GM10266 (cell line): ENCODE results near the gene PNCK.

Experiments
- DNase-seq: peaks from one replicate; pipeline ENCODE4 v3.0.0; 2012; ENCODE audit errors: extremely low spot score
- CTCF ChIP-seq: IDR thresholded peaks from 2 replicates; pipeline ENCODE4 v1.5.1; 2012; ENCODE audit warnings: mild to moderate bottlenecking, low read depth; ENCODE audit not compliant: control insufficient read depth, insufficient read depth; ENCODE audit errors: missing control alignments

Gene PNCK

GRCh38 chrX:153628665-153629064, 44.9 kb downstream of the PNCK start:
- no peak for TF ChIP-seq CTCF
- no peak for DNase-seq

- DNase-seq = no peak
- TF ChIP-seq CTCF = no peak
Observed at GRCh38 chrX:153628129-153628528, 45.5 kb downstream of the PNCK start.

- no peak for DNase-seq
- no peak for TF ChIP-seq CTCF
Observed at GRCh38 chrX:153627675-153628111, 45.9 kb downstream of the PNCK start.

GRCh38 chrX:153626863-153627674, 46.5 kb downstream of the PNCK start:
- no peak for DNase-seq
- TF ChIP-seq CTCF = no peak

- no peak for DNase-seq
- no peak for TF ChIP-seq CTCF
Observed at GRCh38 chrX:153626025-153626633, 47.5 kb downstream of the PNCK start.

GRCh38 chrX:153625271-153626024, 48.2 kb downstream of the PNCK start:
- no peak for DNase-seq
- no peak for TF ChIP-seq CTCF
